Trophoblast cell (in vitro differentiated cells and primary cell): Measurements from ENCODE around the gene CNIH1.

Experiments
- DNase-seq, 2 donors: peaks; one replicate each; pipeline ENCODE4 v3.0.0-alpha.2; 2016
- H2AFZ ChIP-seq: 2 replicates; pipeline ENCODE4 v1.6.1; 2013; ENCODE audit warnings: low read length, moderate library complexity, mild to moderate bottlenecking; ENCODE audit not compliant: insufficient read depth, poor library complexity
- H2AK5ac ChIP-seq: 2 replicates; pipeline ENCODE4 v1.6.1; 2013; ENCODE audit warnings: mild to moderate bottlenecking, low read length
- H2BK120ac ChIP-seq: 2 replicates; pipeline ENCODE4 v1.6.1; 2013; ENCODE audit warnings: low read length, mild to moderate bottlenecking, moderate library complexity; ENCODE audit not compliant: insufficient read depth, poor library complexity
- H2BK12ac ChIP-seq: 2 replicates; pipeline ENCODE4 v1.6.1; 2013; ENCODE audit warnings: mild to moderate bottlenecking, low read length, moderate library complexity
- H2BK5ac ChIP-seq: 2 replicates; pipeline ENCODE4 v1.6.1; 2013; ENCODE audit warnings: low read length, low read depth, moderate library complexity, mild to moderate bottlenecking; ENCODE audit not compliant: poor library complexity
- H3K14ac ChIP-seq: 2 replicates; pipeline ENCODE4 v1.6.1; 2013; ENCODE audit warnings: mild to moderate bottlenecking, low read length
- H3K18ac ChIP-seq: 2 replicates; pipeline ENCODE4 v1.6.1; 2013; ENCODE audit warnings: mild to moderate bottlenecking, low read length
- H3K23ac ChIP-seq: 2 replicates; pipeline ENCODE4 v1.6.1; 2013; ENCODE audit warnings: low read length
- H3K27ac ChIP-seq: 2 replicates; pipeline ENCODE4 v1.5.1; 2013; ENCODE audit warnings: low read depth, mild to moderate bottlenecking, inconsistent platforms, low read length, moderate library complexity
- H3K27me3 ChIP-seq: 2 replicates; pipeline ENCODE4 v1.6.1; 2013; ENCODE audit warnings: inconsistent platforms, mild to moderate bottlenecking, low read length, moderate library complexity; ENCODE audit not compliant: insufficient read depth
- H3K36me3 ChIP-seq, 2 experiments: 1 replicate in 1 of 2; 2 replicates in 1 of 2; pipeline ENCODE4 v1.6.1; 2013; ENCODE audit warnings: low read length in 2 of 2, mild to moderate bottlenecking in 2 of 2, moderate library complexity in 1 of 2; ENCODE audit not compliant: insufficient read depth in 2 of 2, control insufficient read depth in 1 of 2
- H3K4ac ChIP-seq: 2 replicates; pipeline ENCODE4 v1.6.1; 2013; ENCODE audit warnings: low read depth, mild to moderate bottlenecking, low read length, moderate library complexity
- H3K4me1 ChIP-seq, 2 experiments: 1 replicate in 1 of 2; 2 replicates in 1 of 2; pipeline ENCODE4 v1.6.1; 2013; ENCODE audit warnings: low read length in 2 of 2, mild to moderate bottlenecking in 2 of 2, moderate library complexity in 1 of 2; ENCODE audit not compliant: insufficient read depth in 2 of 2, control insufficient read depth in 1 of 2
- H3K4me2 ChIP-seq: 2 replicates; pipeline ENCODE4 v1.6.1; 2013; ENCODE audit warnings: inconsistent platforms, mild to moderate bottlenecking, low read length, moderate library complexity
- H3K4me3 ChIP-seq: 2 replicates; pipeline ENCODE4 v1.5.1; 2013; ENCODE audit warnings: mild to moderate bottlenecking, low read depth, low read length, inconsistent platforms
- H3K79me1 ChIP-seq: one replicate; pipeline ENCODE4 v1.6.1; 2013; ENCODE audit warnings: low read length
- H3K79me2 ChIP-seq: 2 replicates; pipeline ENCODE4 v1.6.1; 2013; ENCODE audit warnings: low read length, mild to moderate bottlenecking; ENCODE audit not compliant: control insufficient read depth, insufficient read depth, poor library complexity
- H3K9ac ChIP-seq: 2 replicates; pipeline ENCODE4 v1.6.1; 2013; ENCODE audit warnings: mild to moderate bottlenecking, low read length
- H3K9me3 ChIP-seq: 2 replicates; pipeline ENCODE4 v1.6.1; 2013; ENCODE audit warnings: low read depth, mild to moderate bottlenecking, control low read depth, inconsistent platforms, low read length; ENCODE audit not compliant: insufficient read depth
- H4K12ac ChIP-seq: 2 replicates; pipeline ENCODE4 v1.6.1; 2013; ENCODE audit warnings: low read depth, mild to moderate bottlenecking, low read length, moderate library complexity
- H4K8ac ChIP-seq: 2 replicates; pipeline ENCODE4 v1.6.1; 2013; ENCODE audit warnings: low read depth, mild to moderate bottlenecking, low read length, moderate library complexity
- H4K91ac ChIP-seq: one replicate; pipeline ENCODE4 v1.6.1; 2013; ENCODE audit warnings: low read depth, mild to moderate bottlenecking, low read length, moderate library complexity
- WGBS: extraction: QIAGEN DNeasy Blood & Tissue Kit; methylation state at CpG from one replicate; pipeline ENCODE4 v1.1.7; 2013; ENCODE audit warnings: missing lambda C conversion rate; ENCODE audit not compliant: insufficient read length, insufficient coverage; ENCODE audit errors: extremely low coverage; 5-methylcytosine and 5-hydroxymethylcytosine counted together

Gene CNIH1

DNA sequence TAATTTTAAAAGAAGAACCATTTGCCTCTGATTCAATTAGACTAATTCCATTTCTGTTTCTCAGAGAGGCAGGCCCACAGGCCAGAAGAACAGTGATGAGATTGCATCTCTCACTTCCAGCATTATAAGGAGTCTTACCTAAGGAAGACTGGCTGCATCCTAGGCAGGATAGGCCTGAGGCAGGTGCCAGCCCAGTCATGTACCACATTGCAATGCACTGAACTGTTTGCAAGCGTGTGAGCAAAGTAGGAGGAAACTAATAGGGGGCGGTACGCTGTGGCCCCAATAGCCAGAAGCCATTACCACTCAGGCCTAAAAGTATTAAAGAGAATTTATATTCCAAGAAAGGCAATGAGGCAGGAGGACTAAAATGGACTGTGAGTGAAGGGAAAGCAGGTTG lies 12.1 kb upstream of the CNIH1 start:
- Histone ChIP-seq H3K36me3 (no peaks in the 10 kb centered on the region), H3K23ac (no peak overlapping the region), H3K79me2 (no peaks in the 10 kb centered on the region), H3K9me3 (no peaks in the 10 kb centered on the region), H3K4ac (no peak overlapping the region), H3K18ac (no peak overlapping the region), H3K4me1 (no peaks in the 10 kb centered on the region), H3K27me3 (no peaks in the 10 kb centered on the region), H3K4me2 (no peak overlapping the region), H2AK5ac (no peak overlapping the region), H3K9ac (no peak overlapping the region), H2BK5ac (no peak overlapping the region), H4K91ac (no peak overlapping the region), H4K8ac (no peak overlapping the region), H3K14ac (no peak overlapping the region), H2BK120ac (no peak overlapping the region), H3K79me1 (no peaks in the 10 kb centered on the region), H3K27ac (no peak overlapping the region), H2AFZ (no peak overlapping the region), H4K12ac (no peak overlapping the region), H3K4me3 (no peak overlapping the region), H2BK12ac (no peak overlapping the region)
- WGBS = no CpG with 5 or more reads among the region's 3 CpGs
- DNase-seq = no peak

DNA sequence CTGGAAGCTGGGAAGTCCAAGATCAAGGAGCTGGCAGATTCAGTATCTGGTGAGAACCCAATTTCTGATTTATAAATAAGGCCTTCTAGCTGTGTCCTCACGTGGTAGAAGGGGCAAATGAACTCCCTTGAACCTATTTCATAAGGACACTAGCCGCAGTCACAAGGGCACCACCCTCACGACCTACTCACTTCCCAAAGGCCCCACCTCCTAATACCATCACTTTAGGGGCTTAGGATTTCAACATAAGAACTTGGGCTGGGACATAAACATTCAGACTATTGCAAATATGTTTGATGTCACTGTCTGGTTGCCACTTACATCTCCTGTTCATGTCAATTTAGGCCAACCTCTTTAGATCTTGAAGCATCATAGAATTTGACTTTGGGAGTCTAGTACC lies 10.8 kb upstream of the CNIH1 start:
- Histone ChIP-seq H3K36me3 (no peaks in the 10 kb centered on the region), H4K12ac (no peak overlapping the region), H2AK5ac (no peak overlapping the region), H3K4me3 (no peak overlapping the region), H3K27ac (no peak overlapping the region), H4K8ac (no peak overlapping the region), H2BK5ac (no peak overlapping the region), H3K4ac (no peak overlapping the region), H2AFZ (no peak overlapping the region), H3K9ac (no peak overlapping the region), H3K79me1 (no peaks in the 10 kb centered on the region), H3K9me3 (no peaks in the 10 kb centered on the region), H3K4me2 (no peak overlapping the region), H3K14ac (no peak overlapping the region), H3K23ac (no peak overlapping the region), H2BK120ac (no peak overlapping the region), H3K18ac (no peak overlapping the region), H3K4me1 (no peaks in the 10 kb centered on the region), H2BK12ac (no peak overlapping the region), H3K79me2 (no peaks in the 10 kb centered on the region), H3K27me3 (no peaks in the 10 kb centered on the region), H4K91ac (no peak overlapping the region)
- peak in 1 of 2 donors; percentile 12 for DNase-seq
- no CpG with 5 or more reads among the region's 3 CpGs for WGBS

DNA sequence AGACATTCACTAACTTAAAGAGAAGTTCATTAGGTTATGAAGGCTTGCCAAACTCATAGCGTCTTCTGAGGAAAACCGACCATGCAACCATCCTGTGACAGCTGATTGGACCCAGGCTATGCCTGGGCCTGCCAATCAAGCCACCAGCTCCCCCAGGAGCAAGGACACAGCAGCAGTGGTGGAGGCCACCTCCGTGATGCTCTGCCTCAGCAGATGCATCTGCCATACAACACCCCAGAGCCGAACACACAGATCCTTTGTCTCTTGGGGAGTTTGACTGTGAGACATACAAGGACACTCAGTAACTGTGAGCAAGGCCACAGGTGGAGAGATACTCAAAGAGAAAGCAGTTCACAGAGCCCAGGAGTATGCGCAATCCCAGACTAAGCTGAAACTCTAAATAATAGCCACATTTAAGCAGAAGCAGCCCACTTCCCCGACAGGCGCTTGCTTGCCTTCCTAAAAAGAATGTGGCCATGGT lies 10.0 kb upstream of the CNIH1 start:
- Histone ChIP-seq H3K23ac (no peak overlapping the region), H2BK5ac (no peak overlapping the region), H4K12ac (no peak overlapping the region), H3K27me3 (no peaks in the 10 kb centered on the region), H3K9me3 (no peaks in the 10 kb centered on the region), H3K4ac (no peak overlapping the region), H3K14ac (no peak overlapping the region), H3K27ac (no peak overlapping the region), H4K91ac (no peak overlapping the region), H3K36me3 (no peaks in the 10 kb centered on the region), H2BK120ac (no peak overlapping the region), H3K4me1 (no peaks in the 10 kb centered on the region), H3K4me3 (no peak overlapping the region), H3K79me2 (no peaks in the 10 kb centered on the region), H3K9ac (no peak overlapping the region), H3K79me1 (no peaks in the 10 kb centered on the region), H2BK12ac (no peak overlapping the region), H3K4me2 (no peak overlapping the region), H3K18ac (no peak overlapping the region), H2AFZ (no peak overlapping the region), H2AK5ac (no peak overlapping the region), H4K8ac (no peak overlapping the region)
- no peak for DNase-seq
- no CpG with 5 or more reads among the region's 7 CpGs for WGBS

GRCh38 chr14:54450535-54450934 lies 9.4 kb upstream of the CNIH1 start:
- Histone ChIP-seq H2AFZ (no peak overlapping the region), H3K36me3 (no peaks in the 10 kb centered on the region), H4K12ac (no peak overlapping the region), H3K23ac (no peak overlapping the region), H3K9me3 (no peaks in the 10 kb centered on the region), H2AK5ac (no peak overlapping the region), H3K18ac (no peak overlapping the region), H3K9ac (no peak overlapping the region), H3K14ac (no peak overlapping the region), H3K27ac (no peak overlapping the region), H4K91ac (no peak overlapping the region), H2BK12ac (no peak overlapping the region), H2BK5ac (no peak overlapping the region), H3K79me2 (no peaks in the 10 kb centered on the region), H4K8ac (no peak overlapping the region), H2BK120ac (no peak overlapping the region), H3K79me1 (no peaks in the 10 kb centered on the region), H3K4me2 (no peak overlapping the region), H3K4ac (no peak overlapping the region), H3K4me1 (no peaks in the 10 kb centered on the region), H3K27me3 (no peaks in the 10 kb centered on the region), H3K4me3 (no peak overlapping the region)
- peak in 1 of 2 donors; percentile 37 for DNase-seq
- no CpG with 5 or more reads among the region's 3 CpGs for WGBS
